SKM-1 treated with dmso at 0.1 percent for 144 hours (cell line): ENCODE measurements around the gene CCNK.

Source experiments
- DNase-seq: peaks from one replicate; lab custom pipeline; 2025; ENCODE audit not compliant: unreplicated experiment; lab: John Stamatoyannopoulos, UW

CCNK gene

DNA sequence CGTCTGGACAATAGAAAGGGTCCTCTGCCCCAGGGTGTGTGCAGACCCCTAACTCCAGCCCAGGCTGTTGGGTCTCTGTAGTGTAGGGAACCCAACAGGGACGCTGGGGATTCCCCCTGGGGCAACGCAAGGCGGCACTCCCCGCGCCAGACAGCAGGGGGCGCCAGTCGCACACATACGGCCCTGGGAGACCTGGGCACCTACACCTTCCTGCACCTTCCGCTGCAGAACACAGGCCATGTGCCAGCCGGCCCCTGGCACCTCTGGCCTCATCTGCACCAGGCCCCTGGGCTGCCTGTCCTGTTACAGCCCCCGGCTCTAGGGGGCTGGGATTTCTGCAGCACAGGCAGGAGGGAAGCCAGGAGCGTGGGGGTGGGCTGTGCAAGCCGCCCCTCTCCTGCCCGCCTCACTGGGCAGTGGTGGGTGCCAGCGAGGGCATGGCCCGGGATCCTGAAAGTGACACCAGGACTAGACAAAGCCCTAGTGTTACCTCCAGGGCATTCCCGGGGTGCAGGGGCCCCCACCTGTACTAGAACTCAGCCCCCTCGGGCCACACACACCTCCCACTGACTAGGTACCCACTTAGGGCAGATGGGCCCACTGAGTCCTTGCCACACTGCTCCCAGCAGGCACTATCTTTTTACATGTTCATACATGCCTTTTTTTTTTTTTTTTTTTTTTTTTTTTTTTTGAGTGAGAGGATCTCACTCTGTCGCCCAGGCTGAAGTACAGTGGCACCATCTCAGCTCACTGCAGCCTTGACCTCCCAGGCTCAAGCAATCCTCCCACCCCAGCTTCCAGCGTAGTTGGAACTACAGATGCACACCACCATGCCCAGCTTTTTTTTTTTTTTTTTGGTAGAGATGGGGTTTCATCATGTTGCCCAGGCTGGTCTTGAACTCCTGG lies 37.5 kb downstream of the CCNK start:
- DNase-seq, result peak; percentile 3

GRCh38 chr14:99519347-99519881 lies 38.2 kb downstream of the CCNK start:
- DNase-seq, result no peak

GRCh38 chr14:99519931-99520421 lies 38.8 kb downstream of the CCNK start:
- no peak for DNase-seq

DNA sequence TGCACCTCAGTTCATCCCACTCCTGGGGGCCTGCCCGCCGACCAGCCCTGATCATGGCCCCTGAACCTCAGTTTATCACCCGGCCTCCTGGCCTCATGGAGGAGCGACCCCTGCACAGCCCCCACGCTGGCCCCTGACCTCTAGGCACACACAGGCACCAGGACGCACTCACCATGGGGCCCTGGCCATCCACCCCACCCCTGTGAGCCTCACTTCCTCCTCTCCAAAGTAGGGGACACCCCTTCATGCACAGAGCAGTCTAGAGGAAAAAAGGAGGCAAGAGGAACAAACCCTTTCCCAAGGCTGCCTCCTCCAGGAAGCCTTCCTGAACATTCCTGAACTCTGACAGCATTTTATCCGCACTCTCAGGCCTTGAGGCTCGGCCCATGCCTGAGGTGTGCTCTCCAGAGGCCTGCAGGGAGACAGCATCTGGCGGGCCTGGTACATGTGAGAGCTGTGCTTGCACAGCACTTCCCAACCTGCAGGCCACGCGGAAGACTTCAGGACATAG lies 39.4 kb downstream of the CCNK start:
- DNase-seq, result no peak

GRCh38 chr14:99521176-99522024 lies 40.2 kb downstream of the CCNK start:
- DNase-seq, result no peak

- DNase-seq, result no peak
These were observed 40.8 kb downstream of the CCNK start for GRCh38 chr14:99522025-99522401.

GRCh38 chr14:99522457-99522891 lies 41.3 kb downstream of the CCNK start:
- DNase-seq, result no peak

- no peak for DNase-seq
These were observed 41.9 kb downstream of the CCNK start for GRCh38 chr14:99522934-99523703.

DNA sequence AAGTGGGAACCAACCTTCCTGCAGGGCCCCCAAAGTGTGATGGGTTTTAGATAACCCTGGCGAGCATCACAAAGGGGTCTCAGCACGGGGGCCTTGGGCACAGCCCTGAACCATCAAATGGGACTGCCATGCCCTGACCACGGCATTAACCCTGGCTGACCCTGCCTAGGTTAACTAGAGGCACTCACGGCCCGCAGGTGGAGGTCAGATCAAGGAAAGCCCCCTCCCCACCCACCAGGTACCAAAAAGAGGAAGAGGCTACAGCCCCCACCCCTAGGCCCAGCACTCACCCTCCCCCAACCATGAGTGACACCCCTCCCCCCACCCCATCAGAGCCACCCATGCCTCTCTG lies 42.5 kb downstream of the CCNK start:
- DNase-seq, result no peak

GRCh38 chr14:99524091-99524661 lies 43.0 kb downstream of the CCNK start:
- DNase-seq, result no peak

DNA sequence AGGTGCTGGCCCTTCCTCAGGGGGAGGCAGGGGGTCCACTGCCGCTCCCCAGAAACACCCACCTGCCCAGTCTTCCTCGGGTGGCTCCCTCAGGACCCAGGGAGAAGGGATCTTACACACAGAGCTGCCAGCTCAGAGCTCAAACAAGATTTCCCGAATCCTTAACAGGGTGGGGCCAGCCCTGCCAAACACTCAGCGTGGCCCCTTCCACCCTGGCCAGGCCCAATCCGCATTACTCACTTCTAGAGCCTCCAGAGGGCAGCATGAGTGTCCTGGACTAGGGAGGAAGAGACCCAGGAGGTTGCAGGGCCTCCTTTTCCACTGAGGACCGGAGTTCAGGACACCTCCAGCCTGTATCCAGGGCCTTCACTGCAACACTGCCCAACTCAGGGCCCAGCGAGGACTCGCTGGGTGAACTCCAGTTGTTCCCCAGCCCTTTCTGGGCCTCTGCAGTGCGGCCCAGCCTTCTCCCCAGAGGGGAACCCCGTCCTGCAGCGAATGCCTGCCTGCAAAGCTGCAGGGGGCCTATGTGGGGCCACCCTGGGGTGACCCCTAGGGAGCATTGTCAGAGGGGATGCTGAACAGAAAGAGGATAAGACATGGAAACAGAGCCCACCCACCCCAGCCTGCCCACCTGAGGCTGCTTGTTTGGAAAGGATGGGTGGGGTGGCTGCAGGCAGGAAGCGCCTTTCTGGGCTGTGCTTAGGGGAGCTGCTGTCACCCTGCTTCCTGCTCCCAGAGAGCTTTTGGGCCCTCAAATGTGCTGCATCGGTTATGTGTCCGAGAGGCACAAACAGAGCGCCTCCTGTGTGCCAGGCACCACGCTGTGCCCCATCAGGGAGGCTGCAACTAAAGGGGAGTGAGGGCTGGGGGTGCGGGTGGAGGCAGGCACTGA lies 43.8 kb downstream of the CCNK start:
- no peak for DNase-seq

GRCh38 chr14:99525699-99526080 lies 44.5 kb downstream of the CCNK start:
- DNase-seq, result no peak

- no peak for DNase-seq
These were observed 45.8 kb downstream of the CCNK start for GRCh38 chr14:99527026-99527425.

DNA sequence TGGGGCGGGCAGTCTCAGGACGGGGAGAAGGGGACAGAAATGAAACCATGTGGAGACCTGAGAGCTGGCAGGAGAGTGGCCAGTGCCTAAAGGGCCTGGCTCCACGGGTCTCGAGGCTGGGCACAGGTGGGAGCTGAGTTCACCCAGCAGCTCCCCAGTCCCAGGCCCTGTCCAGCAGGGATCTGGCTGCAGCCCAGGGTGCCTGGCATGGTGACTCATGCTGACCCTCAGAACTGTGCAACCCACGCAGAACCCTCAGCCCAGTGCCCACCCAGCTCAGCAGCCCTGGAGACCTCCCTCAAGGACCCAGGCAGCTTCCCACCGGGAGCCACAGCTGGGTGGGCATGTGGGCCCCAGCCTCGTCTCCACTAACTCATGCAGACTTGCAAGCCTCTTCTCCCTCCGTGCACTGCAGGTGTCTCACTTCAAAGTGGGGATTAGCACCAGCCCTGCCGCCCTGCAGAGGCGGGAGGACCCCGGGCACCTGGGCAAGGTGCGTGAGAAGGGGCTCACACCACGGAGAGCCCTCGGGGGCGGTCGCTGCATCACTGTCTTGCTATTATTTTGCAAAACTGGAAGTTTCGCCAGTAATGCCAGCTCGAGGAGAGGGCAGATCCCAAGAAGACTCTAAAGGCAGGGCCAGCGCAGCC lies 46.3 kb downstream of the CCNK start:
- DNase-seq, result no peak

DNA sequence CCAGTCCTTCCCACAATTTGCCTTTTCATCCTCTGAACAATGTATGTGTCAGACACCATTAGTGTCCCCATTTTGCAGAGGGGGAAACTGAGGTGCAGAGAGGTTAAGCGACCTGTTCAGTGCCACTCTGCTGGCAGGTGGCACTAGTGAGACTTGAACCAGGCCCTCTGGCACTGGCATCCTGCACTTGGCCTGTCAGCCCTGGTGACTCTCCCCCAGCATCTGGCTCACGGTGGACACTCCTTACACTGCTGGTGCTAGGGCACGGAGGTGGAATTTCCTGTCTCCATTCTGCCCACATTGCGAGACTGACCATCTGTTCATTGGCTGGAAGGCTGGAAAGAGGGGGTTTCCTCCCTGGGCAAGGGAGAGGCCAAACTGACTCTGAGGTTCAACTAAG lies 48.7 kb downstream of the CCNK start:
- DNase-seq, result no peak

DNA sequence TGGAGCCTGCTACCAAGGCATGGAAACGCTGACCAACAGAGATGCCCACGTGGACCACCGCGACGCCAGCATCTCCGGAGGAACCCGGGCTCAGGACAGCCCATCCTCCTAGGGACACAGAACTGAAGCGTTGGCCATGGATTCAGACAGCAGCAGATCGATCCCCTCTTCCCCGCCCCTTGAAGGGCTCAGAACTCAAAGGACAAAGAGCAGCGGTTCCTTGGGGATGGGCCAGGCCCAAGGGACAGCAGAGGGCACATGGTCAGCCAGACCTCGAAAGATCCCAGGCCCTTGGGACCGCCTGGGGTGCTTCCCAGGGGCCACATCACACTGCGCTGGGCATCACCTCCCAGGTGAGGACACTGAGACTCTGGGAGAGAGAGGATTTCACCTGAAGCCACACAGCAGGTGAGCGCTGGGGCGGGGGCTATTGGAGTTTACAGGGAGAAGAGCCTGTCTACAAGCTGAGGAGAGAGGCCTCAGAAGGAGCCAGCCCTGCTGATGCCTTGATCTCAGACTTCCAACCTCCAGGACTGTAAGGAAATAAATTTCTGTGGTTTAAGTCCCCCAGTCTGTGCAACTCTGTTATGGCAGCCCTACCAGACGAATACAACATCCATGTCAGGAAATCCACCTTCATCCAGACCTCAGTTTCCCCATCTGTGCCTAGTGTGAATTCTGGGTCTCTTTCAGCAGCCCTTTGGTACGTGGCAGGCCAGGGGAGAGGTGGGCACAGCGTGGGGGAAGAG lies 49.4 kb downstream of the CCNK start:
- DNase-seq, result no peak

DNA sequence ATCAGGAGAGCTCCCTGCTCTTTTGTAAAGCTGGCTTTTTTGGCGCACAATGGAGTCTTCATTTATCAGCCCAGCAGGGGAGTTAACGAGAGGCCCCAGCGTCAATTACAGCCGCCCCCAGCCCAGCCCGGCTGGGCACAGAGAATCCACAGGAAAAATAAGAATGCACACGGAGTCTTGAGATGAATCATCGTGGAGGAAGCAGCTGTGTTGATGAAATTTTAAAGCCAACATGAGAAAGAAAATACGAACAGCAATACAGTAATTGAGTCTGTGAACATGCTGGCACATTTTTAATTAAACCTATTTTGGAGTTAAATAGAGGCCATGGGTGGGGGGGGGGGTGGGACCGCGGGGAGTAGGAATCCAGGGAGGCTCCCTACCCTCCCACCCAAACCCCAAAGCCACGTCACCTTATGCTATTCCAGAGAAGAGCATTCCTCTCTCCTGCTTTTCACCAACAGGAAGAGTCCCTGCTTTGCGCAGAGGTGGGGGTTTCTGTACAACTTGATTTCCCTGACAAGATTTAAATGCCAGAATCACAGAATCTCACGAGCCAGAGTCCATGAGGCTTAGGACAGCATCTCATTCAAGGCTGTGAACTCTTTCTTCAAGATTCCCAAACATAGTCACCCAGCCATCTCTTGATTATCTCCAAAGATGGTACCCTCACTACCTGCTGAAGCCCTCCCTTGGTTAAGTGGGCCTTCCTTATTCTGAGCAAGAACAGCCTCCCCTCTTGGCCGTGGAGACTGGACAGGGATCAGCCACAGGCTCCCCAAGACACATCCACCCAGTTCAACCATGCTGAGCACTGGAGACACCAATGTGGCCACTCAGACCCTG lies 50.3 kb downstream of the CCNK start:
- DNase-seq, result no peak
